GM21825 (cell line): ENCODE results near the gene TOMM40.
A peak's percentile ranks its signal among the peaks of the same experiment; 100 is the strongest.
"Not testable (repeated sequence)": the region's sequence is repeated elsewhere in the genome, so short reads cannot be mapped to it uniquely, and the experiment has no call there.

ENCODE experiments used
- ATAC-seq: cut with Tn5 transposase; IDR thresholded peaks from one replicate; pipeline ENCODE4 v1.9.1; 2021; ENCODE audit warnings: mild to moderate bottlenecking, moderate library complexity; ENCODE audit not compliant: unreplicated experiment

TOMM40 gene

GRCh38 chr19:44891016-44891882, at the start of gene TOMM40:
TSS of gene TOMM40 (plus strand) at chr19:44891254. CDS start at chr19:44891416, 162 bp downstream.
- ATAC-seq = peak; percentile 55

- no peak for ATAC-seq
Observed at GRCh38 chr19:44845286-44845611, 45.8 kb upstream of the TOMM40 start.

- no peak for ATAC-seq
Observed at GRCh38 chr19:44845612-44846454, 45.2 kb upstream of the TOMM40 start, which contains the start of gene NECTIN2. TSS of gene NECTIN2 (plus strand) at chr19:44846297. CDS start at chr19:44846526, 229 bp downstream.

GRCh38 chr19:44846455-44847143, 44.5 kb upstream of the TOMM40 start:
- ATAC-seq = no peak

GRCh38 chr19:44847144-44848035, 43.7 kb upstream of the TOMM40 start:
- no peak for ATAC-seq

- ATAC-seq = no peak
Observed at GRCh38 chr19:44848036-44848811, 42.8 kb upstream of the TOMM40 start.

- ATAC-seq = no peak
Observed at GRCh38 chr19:44848812-44849447, 42.1 kb upstream of the TOMM40 start.

- no peak for ATAC-seq
Observed at GRCh38 chr19:44850641-44851109, 40.4 kb upstream of the TOMM40 start.

GRCh38 chr19:44851427-44851826, 39.6 kb upstream of the TOMM40 start:
- no peak for ATAC-seq

GRCh38 chr19:44855606-44856005, 35.4 kb upstream of the TOMM40 start:
- no peak for ATAC-seq

GRCh38 chr19:44856421-44857083, 34.5 kb upstream of the TOMM40 start:
- ATAC-seq = no peak

GRCh38 chr19:44857837-44858236, 33.2 kb upstream of the TOMM40 start:
- ATAC-seq = no peak

- not testable (repeated sequence) for ATAC-seq
Observed at GRCh38 chr19:44861576-44861975, 29.5 kb upstream of the TOMM40 start.

GRCh38 chr19:44863990-44864389, 27.1 kb upstream of the TOMM40 start:
- no peak for ATAC-seq

GRCh38 chr19:44865196-44865767, 25.8 kb upstream of the TOMM40 start:
- ATAC-seq = no peak

GRCh38 chr19:44866664-44867063, 24.4 kb upstream of the TOMM40 start:
- ATAC-seq = no peak

GRCh38 chr19:44867578-44867977, 23.5 kb upstream of the TOMM40 start:
- no peak for ATAC-seq
